ENCODE results near the gene MTM1.
A peak's percentile ranks its signal among the peaks of the same experiment; 100 is the strongest.

Gene MTM1

DNA sequence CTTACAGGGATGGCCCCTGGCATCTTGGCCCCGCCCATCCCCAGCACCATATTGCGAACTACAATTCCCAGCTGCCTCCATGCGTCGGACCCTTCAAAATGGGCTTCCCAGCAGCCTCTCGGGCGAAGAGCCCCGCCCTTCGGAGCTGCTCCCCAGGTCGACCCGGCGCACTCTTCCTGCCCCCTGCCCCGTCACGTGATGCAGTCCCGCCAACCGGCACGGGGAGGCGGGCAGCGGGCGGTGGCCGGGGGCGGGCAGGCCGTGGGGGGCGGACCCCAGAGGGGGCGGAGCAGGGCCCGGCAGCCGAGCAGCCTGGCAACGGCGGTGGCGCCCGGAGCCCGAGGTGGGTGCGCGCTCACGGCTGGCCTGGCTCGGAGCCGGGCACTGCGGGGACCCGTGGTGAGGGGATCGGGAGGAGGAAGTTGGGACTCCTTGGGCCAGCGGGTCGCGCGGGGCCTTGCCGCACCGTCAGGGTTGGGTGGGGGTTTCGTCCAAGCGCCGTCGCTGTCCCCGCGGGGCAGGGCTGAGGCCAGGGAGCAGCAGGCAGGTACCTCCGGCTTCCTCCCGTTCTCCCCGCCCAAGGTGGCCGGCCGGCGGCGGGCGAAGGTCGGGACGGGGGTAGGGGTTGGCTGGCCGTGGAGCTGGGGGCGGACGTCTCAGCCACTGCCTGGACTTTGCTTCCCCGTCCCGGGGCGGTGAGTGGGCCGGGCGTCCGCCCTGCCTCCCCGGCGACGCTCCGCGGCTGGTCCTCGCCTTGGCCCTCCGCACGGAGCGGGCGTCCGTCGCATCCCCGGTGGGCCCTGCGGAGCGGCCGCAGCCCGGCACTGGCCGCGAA lies at the start of gene MTM1:
Gene MTM1 (plus strand): TSS at position 302 of the 835 bp plus-strand sequence. CDS start 23,994 bp downstream, outside the sequence.
- TF ChIP-seq, protein P1, sequence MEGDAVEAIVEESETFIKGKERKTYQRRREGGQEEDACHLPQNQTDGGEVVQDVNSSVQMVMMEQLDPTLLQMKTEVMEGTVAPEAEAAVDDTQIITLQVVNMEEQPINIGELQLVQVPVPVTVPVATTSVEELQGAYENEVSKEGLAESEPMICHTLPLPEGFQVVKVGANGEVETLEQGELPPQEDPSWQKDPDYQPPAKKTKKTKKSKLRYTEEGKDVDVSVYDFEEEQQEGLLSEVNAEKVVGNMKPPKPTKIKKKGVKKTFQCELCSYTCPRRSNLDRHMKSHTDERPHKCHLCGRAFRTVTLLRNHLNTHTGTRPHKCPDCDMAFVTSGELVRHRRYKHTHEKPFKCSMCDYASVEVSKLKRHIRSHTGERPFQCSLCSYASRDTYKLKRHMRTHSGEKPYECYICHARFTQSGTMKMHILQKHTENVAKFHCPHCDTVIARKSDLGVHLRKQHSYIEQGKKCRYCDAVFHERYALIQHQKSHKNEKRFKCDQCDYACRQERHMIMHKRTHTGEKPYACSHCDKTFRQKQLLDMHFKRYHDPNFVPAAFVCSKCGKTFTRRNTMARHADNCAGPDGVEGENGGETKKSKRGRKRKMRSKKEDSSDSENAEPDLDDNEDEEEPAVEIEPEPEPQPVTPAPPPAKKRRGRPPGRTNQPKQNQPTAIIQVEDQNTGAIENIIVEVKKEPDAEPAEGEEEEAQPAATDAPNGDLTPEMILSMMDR (IDR thresholded peaks at IDR 0.05; ENCODE audit: insufficient read depth, missing control alignments): no peak
- DNase-seq (ENCODE audit: insufficient read length, low spot score): peak; percentile 79

DNA sequence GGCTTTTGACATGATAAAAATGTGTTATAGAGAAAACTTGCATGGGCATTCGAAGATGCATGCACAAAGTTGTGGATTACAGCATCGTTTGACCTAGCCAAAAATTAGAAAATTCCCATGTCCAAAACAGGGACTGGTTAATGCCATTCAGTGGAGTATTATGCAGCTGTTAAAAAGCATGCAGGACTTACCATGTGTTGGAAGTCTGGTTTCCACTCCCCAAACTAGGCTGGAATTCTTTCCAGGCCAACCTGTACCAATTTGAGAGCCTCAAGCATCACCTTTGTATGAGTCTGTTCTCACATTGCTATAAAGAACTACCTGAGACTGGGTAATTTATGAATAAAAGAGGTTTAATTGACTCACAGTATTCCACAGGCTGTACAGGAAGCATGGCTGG lies 45.9 kb upstream of the MTM1 start:
- TF ChIP-seq, protein P1 (IDR thresholded peaks at IDR 0.05; ENCODE audit: insufficient read depth, missing control alignments): no peak
- FAIRE-seq (no peak), DNase-seq (ENCODE audit: insufficient read length, low spot score) (no peak)

More for the DNA sequence above, at the start of gene MTM1:
- no peak for FAIRE-seq

DNA sequence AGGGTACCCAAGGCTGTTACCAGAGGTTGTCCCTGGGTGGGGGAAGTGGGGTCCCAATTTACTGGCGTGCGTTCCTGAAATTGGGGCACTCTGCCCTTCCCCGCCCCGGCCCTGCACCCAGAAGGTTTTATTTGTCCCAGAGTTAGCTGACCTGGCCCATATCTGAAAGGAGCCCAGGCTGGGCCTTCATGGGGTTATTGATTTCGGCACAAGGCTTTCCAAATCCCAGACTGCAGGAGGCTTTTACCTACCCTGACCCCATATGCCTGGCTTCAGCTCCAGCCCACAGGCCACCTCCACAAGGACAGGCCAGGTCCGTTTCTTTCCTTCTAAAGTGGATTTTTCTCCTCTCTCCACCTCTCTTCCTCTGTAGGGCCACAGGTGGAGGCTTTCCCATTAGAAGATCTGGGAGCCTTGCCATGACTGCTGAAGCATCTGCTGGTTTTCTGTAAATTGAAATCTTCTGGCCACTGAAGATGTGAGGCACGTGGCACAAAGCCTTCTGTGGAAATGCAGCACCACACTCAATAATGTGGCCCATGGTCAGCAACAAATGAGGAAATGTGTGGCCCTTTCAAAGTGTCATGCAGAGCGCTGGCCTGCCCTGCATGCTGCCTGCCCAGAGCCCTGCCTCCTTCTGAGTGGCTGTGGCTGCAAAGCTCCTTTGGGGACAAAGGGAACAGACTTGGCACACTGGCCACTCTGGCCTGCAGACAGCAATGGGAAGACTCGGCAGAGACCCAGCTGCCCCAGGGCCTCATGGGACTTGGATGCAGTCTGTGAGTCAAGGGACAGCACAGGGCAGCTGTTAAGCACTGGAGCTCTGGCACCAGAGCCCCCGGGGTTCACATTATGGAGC lies 43.1 kb upstream of the MTM1 start:
- FAIRE-seq (no peak), DNase-seq (ENCODE audit: insufficient read length, low spot score) (no peak)
- TF ChIP-seq, protein P1 (IDR thresholded peaks at IDR 0.05; ENCODE audit: insufficient read depth, missing control alignments): no peak

DNA sequence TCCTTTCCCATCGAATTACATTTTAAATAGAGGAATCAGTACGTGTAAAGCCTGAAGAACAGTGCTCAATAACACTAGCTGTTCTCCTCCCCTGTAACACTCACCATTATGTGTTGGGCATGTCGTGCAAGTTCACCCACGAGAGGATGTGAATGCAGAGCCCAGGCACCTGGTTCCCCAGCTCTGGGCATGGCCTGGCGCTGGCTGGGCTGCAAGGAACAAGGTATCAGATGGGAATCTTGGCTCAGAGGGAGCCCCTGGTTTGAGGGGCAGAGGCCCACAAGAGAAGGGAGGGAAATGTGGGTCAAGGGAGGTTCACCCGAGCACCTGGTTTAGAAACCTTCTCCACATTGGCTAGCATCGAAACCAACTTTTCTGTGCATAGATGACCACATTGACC lies 41.7 kb upstream of the MTM1 start:
- FAIRE-seq (no peak), DNase-seq (ENCODE audit: insufficient read length, low spot score) (no peak)
- TF ChIP-seq, protein P1 (IDR thresholded peaks at IDR 0.05; ENCODE audit: insufficient read depth, missing control alignments): no peak

DNA sequence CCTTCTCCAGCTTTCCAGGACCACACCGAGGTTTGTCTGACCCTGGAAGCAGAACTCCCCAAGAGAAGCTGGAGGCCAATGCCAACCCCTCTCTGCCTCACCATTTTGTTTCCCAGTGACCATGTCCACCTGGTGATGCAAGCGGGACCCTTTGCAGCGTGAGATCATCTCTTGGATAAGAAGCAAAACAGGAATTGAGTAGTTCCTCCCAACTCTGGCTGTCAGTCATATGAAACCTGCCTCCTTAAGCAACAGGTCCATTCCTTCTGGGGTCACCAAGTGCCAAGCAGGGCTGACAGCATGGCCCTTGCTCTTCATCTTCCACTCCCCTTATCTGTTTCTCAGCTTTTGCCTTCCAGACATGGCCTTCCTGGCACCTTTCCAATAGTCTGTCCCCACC lies 41.3 kb upstream of the MTM1 start:
- FAIRE-seq (no peak), DNase-seq (ENCODE audit: insufficient read length, low spot score) (no peak)
- TF ChIP-seq, protein P1 (IDR thresholded peaks at IDR 0.05; ENCODE audit: insufficient read depth, missing control alignments): no peak

DNA sequence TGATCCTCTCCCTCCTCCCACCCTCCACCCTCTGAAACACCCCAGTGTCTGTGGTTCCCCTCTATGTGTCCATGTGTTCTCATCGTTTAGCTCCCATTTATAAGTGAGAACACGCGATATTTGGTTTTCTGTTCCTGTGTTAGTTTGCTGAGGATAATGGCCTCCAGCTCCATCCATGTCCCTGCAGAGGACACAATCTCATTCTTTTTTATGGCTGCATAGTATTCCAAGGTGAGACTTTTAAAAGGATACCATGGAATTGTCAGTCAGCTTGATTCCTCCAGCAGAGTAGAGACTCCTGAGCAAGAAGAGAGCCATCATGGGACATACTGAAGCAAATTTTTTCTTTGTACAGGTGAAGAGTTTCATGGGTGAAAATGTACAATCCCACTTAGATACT lies 38.8 kb upstream of the MTM1 start:
- DNase-seq (ENCODE audit: insufficient read length, low spot score): no peak
- no peak for FAIRE-seq
- TF ChIP-seq, protein P1 (IDR thresholded peaks at IDR 0.05; ENCODE audit: insufficient read depth, missing control alignments): no peak

Data from D721Med (cell line).